Effector memory CD4-positive, alpha-beta T cell (primary cell): ENCODE results near the gene STAP2.
"Not testable (repeated sequence)": the region's sequence is repeated elsewhere in the genome, so short reads cannot be mapped to it uniquely, and the experiment has no call there.

Experiments used
- DNase-seq, 3 donors: peaks; one replicate each; pipeline ENCODE4 v3.0.0-alpha.2; 2020
- H3K27ac ChIP-seq: 2 replicates; pipeline ENCODE4 v1.7.0; 2013; ENCODE audit warnings: mild to moderate bottlenecking, low read length, moderate library complexity; ENCODE audit not compliant: insufficient read depth, poor library complexity, severe bottlenecking
- H3K27me3 ChIP-seq: replicated peaks from 2 replicates; pipeline ENCODE4 v1.7.0; 2013; ENCODE audit warnings: mild to moderate bottlenecking, low read length; ENCODE audit not compliant: insufficient read depth, control insufficient read depth, poor library complexity, severe bottlenecking
- H3K36me3 ChIP-seq: 2 replicates; pipeline ENCODE4 v1.7.0; 2013; ENCODE audit warnings: mild to moderate bottlenecking, low read length, moderate library complexity; ENCODE audit not compliant: control insufficient read depth, insufficient read depth
- H3K4me1 ChIP-seq: 2 replicates; pipeline ENCODE4 v1.7.0; 2013; ENCODE audit warnings: low read length, mild to moderate bottlenecking; ENCODE audit not compliant: control insufficient read depth, insufficient read depth, poor library complexity, severe bottlenecking
- H3K4me3 ChIP-seq: 2 replicates; pipeline ENCODE4 v1.7.0; 2013; ENCODE audit warnings: low read length, low read depth, mild to moderate bottlenecking; ENCODE audit not compliant: insufficient read depth, poor library complexity, severe bottlenecking
- H3K9me3 ChIP-seq: 2 replicates; pipeline ENCODE4 v1.7.0; 2013; ENCODE audit warnings: mild to moderate bottlenecking, low read length, moderate library complexity; ENCODE audit not compliant: control insufficient read depth

Gene STAP2

GRCh38 chr19:4342615-4343369 lies 4.2 kb upstream of the STAP2 start:
- DNase-seq, result peak; percentile 86 to 91 (median 89)
- Histone ChIP-seq H3K4me3 (peak overlapping the region; percentile 65), H3K27me3 (no peaks in the 10 kb centered on the region), H3K27ac (peak overlapping the region; percentile 71), H3K36me3 (no peaks in the 10 kb centered on the region), H3K9me3 (no peaks in the 10 kb centered on the region), H3K4me1 (peaks cover 22% of the 10 kb centered on the region)

- DNase-seq, result no peak
- Histone ChIP-seq H3K27me3 (no peaks in the 10 kb centered on the region), H3K9me3 (no peaks in the 10 kb centered on the region), H3K4me1 (peaks cover 22% of the 10 kb centered on the region), H3K4me3 (peak overlapping the region; percentile 55), H3K27ac (peak overlapping the region; percentile 56), H3K36me3 (no peaks in the 10 kb centered on the region)
Measured at GRCh38 chr19:4342314-4342614, 3.6 kb upstream of the STAP2 start.

GRCh38 chr19:4337906-4338440 lies 654 bp downstream of the STAP2 start:
- Histone ChIP-seq H3K4me1 (peaks cover 13% of the 10 kb centered on the region), H3K36me3 (no peaks in the 10 kb centered on the region), H3K27me3 (no peaks in the 10 kb centered on the region), H3K27ac (peak overlapping the region; percentile 27), H3K9me3 (no peaks in the 10 kb centered on the region), H3K4me3 (peak overlapping the region; percentile 33)
- no peak for DNase-seq

GRCh38 chr19:4334929-4335570 lies 3.6 kb downstream of the STAP2 start:
- H3K36me3 ChIP-seq, result no peaks in the 10 kb centered on the region
- H3K4me1 ChIP-seq, result peaks cover 9% of the 10 kb centered on the region
- H3K4me3 ChIP-seq, result no peak overlapping the region
- no peaks in the 10 kb centered on the region for H3K27me3 ChIP-seq
- DNase-seq, result no peak
- H3K27ac ChIP-seq, result no peak overlapping the region
- H3K9me3 ChIP-seq, result no peaks in the 10 kb centered on the region

- no peak overlapping the region for H3K27ac ChIP-seq
- no peak overlapping the region for H3K4me3 ChIP-seq
- no peak for DNase-seq
- no peaks in the 10 kb centered on the region for H3K9me3 ChIP-seq
- no peaks in the 10 kb centered on the region for H3K36me3 ChIP-seq
- H3K4me1 ChIP-seq, result peaks cover 19% of the 10 kb centered on the region
- no peaks in the 10 kb centered on the region for H3K27me3 ChIP-seq
Measured at GRCh38 chr19:4329858-4330257, 8.8 kb downstream of the STAP2 start.

- Histone ChIP-seq H3K27ac (peak overlapping the region; percentile 48), H3K4me3 (peak overlapping the region; percentile 41), H3K4me1 (peaks cover 19% of the 10 kb centered on the region)
- H3K36me3 ChIP-seq, H3K27me3 ChIP-seq, H3K9me3 ChIP-seq, DNase-seq: not testable (repeated sequence)
Measured at GRCh38 chr19:4328991-4329681, 9.5 kb downstream of the STAP2 start.

GRCh38 chr19:4328243-4328990 lies 10.2 kb downstream of the STAP2 start:
- Histone ChIP-seq H3K4me3 (peak overlapping the region; percentile 45), H3K9me3 (no peaks in the 10 kb centered on the region), H3K27ac (peak overlapping the region; percentile 48)

GRCh38 chr19:4327877-4328242 lies 10.8 kb downstream of the STAP2 start:
- peaks cover 19% of the 10 kb centered on the region for H3K4me1 ChIP-seq
- no peak for DNase-seq
- peak overlapping the region; percentile 45 for H3K4me3 ChIP-seq
- no peaks in the 10 kb centered on the region for H3K9me3 ChIP-seq
- H3K36me3 ChIP-seq, result no peaks in the 10 kb centered on the region
- no peak overlapping the region for H3K27ac ChIP-seq
- no peaks in the 10 kb centered on the region for H3K27me3 ChIP-seq

More at GRCh38 chr19:4328243-4328990, 10.2 kb downstream of the STAP2 start:
- DNase-seq, result peak; percentile 91
- no peaks in the 10 kb centered on the region for H3K27me3 ChIP-seq
- no peaks in the 10 kb centered on the region for H3K36me3 ChIP-seq
- H3K4me1 ChIP-seq, result peaks cover 19% of the 10 kb centered on the region

- DNase-seq, result peak; percentile 49 to 67 (median 51)
- Histone ChIP-seq H3K4me3 (peak overlapping the region; percentile 45), H3K27me3 (no peaks in the 10 kb centered on the region), H3K4me1 (peaks cover 19% of the 10 kb centered on the region), H3K36me3 (no peaks in the 10 kb centered on the region), H3K27ac (no peak overlapping the region), H3K9me3 (no peaks in the 10 kb centered on the region)
Measured at GRCh38 chr19:4327252-4327876, 11.3 kb downstream of the STAP2 start.
